NCI-H2196 treated with DMSO at 0.1 percent for 48 hours (cell line): ENCODE results near the gene HOXB4.

Experiments
- DNase-seq: peaks from one replicate; lab custom pipeline; 2025; ENCODE audit not compliant: unreplicated experiment; lab: John Stamatoyannopoulos, UW

Gene HOXB4

DNA sequence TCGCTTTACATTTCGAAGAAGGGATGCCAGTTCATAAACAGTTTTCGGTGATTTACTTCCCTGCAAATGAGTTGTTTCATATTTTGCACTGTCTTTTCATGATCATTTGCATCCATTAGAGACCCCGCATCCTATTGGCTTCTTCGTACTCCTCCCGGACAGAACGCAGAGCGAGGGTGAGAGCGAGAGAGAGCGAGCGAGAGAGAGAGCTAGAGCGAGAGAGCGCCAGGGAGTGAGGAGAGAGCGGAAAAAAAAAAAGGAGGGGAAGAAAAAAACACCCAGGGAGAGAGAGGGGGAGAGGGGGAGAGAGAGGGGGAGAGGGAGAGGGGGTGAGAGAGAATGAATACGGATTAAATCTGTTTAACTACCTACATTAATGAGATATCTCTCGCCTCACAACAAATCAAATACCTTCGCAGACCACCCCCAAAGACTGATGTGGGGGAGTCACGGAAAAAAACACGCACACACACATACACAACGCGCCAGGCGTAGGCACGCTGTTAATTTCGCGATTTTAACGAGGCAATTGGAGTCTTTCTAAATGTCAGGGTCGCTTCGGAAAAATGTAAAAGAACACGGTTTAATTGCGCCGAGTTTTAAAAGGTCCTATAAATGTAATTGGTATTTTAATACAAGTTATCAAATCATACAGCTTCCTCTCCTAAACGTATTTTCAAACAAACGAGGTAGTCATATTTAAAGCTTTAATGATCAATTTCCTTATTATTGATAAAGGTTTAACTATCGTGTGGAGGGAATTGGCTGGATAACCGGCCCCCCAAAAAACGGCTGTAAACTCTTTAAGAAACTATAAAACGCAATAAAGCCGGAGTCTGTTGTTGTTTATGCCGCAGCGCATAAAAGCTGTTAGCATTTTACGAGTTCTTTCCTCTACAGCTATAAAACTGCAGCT, 37.2 kb upstream of the HOXB4 start, which contains the start of gene HOXB8:
Gene HOXB8 (minus strand): TSS at position 246 of the 916 bp plus-strand sequence. CDS start 588 bp downstream, outside the sequence.
- DNase-seq = no peak

DNA sequence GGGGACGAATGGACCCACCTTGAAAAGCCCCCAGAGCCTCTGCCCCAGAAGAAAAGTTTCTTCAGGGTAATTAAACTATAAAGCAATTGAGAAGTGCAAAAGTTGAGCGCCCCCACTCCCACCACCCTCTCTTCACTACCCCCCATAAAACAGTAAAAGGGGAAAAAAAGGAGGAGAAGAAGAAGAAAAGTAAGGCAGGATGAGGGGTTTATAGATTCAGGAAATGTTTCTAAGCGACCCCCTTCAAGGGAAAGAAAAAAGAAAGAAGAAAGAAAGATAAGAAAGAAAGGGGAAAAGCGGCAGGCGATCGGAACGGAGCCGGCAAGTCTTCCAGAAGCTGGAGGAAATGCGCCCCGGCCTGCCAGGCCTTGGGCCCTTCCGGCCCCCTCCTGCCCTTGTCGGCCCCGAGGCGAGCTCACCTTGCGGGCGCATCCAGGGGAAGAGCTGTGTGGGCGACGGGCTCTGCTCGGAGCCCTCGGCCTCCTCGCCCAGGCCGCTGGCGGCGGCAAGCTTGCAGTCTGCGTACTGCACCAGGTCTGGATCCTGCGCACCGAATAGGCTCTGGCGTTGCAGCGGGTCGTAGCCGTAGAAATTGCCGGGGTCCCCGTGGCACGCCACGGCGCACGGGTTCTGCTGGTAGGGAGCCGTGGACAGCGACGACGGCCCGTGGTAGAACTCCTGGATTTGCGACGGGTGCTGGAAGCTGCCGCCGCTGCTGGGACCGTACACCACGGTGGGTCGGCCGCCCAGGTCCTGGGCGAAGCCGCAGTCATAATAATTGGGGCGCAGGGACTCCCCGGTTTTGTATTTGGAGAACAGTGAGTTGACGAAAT, 35.9 kb upstream of the HOXB4 start:
- no peak for DNase-seq

DNA sequence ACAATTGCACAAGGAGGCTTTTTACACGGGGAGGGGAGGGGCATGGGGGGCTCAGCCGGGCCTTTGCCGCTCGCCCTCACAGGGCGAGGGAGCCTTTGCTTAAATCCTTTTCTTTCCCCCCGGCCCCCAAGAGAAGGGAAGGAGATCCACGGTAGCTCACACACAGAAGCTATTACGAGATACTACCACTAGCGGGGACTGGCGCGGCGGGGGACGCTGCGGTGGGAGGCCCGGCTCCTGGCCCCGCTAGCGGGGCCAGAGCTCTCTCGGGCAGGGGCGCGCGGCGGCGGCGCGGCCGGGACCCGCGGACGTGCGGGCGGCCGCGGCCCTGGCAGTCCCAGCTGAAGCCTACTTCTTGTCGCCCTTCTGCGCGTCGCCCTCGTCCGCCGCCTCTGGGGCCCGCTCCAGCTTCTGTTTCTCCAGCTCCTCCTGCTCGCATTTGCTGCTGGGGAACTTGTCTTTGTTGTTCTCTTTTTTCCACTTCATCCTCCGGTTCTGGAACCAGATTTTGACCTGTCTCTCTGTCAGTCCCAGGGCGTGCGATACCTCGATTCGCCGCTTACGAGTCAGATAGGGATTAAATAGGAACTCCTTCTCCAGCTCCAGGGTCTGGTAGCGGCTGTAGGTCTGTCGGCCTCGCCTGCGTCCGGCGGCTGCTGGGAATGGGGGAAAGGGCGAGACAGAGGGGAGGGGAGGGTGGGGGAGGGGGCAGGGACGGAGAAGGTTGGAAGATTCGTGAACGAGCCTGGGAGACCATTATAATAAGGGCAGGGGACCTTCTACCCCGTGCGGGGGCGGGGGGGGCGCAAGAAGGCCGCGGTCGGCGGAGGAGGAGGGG, 34.9 kb upstream of the HOXB4 start:
- no peak for DNase-seq

DNA sequence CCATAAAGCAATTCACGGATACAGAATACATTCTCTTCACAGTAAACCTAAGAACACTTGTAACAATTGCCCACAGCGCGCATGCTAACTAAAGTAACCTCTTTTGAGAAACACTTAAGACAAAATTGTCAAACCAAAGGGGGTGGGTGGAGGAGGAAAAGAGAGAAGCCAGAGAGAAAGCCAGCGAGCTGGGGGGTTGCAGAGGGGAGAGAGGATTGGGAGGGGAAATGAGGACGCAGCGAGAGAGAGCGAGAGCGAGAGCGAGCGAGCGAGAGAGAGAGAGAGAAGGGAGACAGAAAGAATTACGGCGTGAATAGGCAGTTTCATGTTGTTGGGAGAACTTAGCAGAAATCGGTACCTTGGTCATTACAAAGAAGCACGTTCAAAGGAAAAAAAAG, 34.3 kb upstream of the HOXB4 start:
- no peak for DNase-seq

DNA sequence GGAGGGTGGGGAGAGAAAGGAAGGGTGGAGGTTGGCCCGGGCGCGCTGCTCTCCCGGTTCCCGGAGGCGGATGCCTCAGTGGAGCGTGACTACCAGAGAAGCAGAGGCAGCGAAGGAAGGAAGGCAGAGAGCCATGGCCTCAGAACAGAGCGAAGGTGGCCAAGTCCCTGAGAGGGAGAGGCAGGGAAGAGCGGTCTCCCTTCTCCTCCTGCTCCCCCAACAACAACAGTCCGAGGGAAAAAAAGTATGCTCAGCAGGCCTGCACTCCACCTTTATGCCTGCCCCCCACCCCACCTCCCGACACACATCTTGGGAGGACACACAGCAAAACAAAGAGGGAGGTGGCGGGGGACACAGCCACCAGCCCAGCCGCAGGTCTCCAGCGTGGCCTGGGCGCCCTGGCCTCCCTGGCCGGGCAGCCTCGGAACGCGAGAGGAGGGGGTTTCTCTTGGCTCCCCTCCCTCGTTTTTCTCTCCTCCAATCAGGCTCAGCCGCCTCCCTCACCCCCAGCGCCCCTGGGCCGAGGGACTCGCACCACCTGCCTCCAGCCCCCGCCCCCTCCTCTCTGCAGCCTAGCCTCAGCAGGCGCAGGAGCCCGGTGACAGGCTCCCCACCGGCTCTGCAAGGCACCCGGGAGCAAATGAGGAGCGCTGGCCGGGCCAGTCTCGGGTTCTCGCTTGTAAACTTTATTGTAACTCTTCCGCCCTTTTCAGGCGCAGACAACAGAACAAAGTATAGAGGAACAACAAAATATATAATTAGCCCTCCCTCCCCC, 33.7 kb upstream of the HOXB4 start:
- DNase-seq = no peak

DNA sequence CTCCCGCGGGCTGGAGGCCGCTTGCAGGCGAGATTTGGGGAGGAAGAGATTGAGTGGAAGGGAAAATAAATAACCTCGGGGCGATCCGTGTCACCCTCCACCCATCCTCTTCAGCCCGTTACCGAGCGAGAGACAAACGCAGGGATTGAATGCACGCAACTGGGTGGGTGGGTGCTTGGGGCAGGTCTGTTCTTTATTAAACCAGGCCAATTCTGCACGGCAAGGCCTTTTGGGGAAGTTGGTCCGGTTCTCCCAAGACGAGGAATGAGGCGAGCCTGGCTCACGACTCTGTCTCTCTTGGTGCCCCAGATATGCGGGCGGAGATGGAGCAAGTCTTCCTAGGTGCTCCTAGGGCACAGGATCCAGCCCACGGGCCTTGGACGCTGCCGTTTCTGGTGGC, 33.1 kb upstream of the HOXB4 start:
- no peak for DNase-seq

DNA sequence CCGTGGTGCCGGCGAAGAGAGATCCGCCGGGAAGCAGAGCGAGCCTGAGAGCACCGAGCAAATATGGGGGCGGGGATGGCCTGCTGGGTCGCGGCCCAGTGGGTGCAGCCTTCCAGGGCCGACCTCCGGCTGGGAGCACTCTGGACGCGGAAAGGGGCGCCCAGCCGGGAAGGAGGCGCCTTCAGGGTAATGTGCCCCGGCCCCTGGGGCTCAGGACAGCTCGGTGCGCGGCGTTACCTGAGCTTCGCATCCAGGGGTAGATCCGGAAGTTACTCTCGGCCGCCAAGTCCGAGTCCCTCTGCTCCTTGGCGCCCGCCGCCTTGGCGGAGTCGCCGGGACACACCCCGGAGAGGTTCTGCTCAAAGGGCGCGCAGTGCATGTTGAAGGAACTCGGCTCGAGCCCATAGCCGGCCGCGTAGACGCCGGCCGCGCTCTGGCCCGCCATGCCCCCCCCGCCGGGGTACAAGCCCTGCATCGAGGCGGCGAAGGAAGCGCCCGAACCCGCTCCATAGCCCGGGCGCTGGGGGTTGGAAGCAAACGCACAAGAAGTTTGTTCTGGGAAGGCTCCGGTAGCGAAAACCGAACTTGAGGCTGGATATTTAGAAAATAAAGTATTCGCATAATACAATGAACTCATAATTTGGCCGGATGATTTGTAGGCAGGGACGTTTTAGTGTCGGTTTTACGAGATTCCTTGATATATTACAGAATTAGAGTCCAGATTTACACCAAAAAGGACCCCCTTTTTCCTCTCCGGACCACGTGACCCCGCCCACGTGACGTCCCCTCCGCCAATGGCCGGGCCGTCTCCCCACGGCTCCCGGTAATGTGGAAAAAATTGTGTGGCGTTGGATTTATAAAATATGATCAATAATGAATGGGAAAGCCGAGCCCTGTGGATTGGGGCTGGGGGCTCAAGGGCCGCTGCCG, 32.4 kb upstream of the HOXB4 start, which contains the start of gene HOXB7:
Gene HOXB7 (minus strand): TSS at position 736 of the 930 bp plus-strand sequence. CDS start 99 bp downstream, at position 637.
- peak; percentile 33 for DNase-seq

DNA sequence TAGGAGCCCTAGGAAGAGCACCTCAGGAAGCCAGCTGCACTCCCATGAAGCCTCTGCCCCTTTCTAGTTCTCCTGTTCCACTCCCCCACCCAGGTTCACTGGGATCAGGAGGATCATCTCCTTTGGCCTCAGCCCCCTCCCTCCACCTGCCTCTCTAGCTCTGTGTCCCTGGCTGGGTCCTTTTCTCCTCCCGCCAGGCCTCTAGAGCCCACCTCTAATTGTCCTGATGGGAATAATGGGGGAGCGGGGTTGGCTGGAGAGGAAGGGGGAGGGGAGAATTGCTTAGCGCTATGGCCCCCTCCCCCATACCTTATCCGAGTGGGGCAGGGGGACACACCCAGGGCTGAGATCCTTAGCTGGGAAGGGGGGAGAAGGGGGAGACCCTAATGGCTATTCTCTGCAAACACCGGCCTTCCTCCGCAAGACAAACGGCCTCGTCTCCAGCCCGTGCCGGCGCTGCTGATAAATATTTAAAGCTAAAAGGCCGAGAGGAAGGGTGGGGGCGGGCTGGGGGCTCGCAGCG, 31.7 kb upstream of the HOXB4 start:
- DNase-seq = no peak

DNA sequence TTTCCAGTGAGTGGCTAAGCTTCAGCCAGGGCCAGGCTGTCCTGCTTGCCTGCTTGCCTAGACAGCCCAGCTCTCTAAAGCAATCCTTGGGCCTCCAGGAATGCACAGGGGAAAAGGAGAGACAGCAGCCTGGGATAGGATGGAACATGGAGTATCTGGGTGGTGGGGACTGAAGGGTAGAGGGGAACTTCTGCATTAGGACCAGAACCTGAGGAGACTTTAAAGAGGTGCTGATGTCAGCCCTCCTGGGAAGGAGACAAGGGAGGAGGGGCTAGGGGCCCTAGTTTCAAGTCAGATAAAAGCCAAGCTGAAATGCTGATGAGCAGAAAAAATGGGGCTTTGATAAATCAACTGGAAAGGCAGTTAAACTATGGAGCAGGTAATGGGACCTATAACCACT, 30.9 kb upstream of the HOXB4 start:
- DNase-seq = no peak

DNA sequence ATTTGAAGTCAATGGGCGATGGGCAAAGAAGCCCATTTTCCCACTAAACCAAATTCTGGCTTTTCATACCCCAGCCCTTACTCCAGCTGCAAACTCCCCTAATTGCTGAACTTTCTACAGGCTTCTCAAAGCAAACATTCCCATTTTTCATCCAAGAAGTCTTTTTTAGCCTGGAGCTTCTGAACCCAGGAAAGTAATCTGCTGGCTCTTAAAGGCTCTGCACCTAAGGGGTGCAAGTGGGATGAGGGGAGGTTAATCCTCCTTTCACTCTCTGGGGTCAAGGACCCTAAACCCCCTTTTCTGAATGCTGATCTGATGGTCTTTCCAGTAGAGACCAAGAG, 30.3 kb upstream of the HOXB4 start:
- no peak for DNase-seq

DNA sequence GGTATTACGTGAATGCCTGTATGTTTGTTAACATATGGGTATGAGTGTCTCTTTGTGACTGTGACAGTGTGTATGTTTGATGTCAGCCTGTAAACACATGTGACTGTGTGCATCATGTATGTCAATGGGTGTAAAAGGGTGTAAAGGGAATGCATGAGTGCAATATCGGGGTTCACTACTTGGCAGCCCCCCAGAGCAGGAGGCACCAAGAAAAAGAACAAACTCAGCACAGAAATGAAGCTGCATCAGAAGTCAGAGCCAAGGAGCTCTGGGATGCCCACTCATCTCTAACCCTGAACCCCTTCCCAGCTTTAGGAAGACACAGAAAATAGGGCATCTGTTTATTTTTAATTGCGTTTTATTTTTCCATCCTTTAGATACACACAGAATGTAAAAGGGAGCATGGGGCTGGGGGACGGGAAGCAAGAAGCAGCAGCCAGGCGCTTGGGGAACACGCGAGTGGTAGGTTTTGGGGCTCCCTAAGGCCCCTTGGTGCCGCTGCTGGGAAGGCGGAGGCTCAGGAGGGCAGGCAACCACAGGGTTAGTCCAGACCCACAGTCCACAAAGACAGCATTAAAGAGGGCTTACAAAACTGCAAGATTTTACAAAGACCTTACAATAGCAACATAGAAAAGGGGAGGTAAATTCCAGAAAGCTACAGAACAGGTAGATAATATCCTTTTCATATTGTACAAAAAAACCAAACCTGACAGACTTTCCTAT, 28.9 kb upstream of the HOXB4 start:
- no peak for DNase-seq

DNA sequence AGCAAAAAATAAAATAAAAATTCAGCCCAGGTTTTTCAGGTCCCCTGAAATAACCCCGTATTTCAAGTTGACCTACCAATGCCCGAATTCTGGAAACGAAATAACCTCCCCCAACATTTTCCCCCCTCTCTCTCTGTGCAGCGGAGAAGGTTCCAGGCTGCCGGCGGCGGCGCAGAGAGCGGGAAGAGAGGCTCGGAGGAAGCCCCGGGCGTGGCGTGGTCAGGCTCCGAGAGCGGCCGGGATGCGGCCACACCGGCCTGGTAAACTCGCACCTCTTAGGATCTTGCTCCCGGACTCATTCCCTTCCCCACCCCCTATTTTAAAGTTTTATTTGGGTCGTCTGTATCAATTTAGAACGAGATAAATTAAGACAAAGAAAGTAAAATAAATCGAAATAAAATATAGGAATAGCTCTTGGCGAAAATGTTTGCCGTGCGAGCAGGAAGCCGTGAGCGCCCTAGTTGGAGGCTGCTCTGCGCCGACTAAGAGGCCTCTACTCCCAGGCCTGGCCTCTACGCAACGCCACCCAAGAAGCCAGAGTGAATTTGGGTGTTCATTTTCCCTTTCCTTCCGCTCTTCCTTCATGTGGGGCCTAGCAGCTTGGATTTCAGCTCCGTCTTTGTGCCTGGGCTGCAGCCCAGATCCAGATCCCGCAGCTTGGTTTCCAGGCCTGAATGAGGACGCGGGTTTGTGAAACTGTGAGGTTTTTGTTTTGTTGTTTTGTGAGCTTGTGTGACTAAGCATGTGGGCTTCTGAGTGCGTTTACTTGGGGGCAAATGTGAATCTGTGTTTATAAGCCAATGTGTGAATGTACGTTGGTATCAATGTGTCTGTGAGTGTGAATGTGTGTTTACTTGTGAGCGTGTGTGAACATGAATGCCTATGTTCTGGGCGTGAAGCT, 28.1 kb upstream of the HOXB4 start:
- DNase-seq = no peak

DNA sequence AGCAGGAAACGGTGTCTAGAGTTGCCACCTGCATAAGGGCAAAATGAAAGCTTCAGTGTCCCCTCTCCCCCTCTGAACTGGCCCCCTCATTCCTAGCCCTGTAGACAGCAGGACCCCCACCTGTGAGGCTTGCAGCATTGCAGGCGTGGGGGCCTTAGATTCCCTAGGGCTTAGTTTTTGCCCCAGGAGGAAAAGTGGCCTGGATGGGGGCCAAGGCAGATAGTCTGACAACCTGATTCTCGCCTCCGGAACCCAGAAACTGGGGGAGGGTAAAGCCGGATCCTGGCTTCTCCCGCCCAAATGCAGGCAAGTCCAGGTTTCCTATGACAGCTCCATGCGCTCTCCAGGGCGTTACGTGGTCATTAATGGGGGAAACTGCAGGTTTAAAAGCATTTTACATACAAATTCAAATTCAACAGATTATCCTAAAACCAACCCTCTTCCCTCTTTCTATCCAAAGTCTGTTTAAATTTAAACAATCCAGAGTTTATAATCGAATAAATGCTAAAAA, 27.3 kb upstream of the HOXB4 start:
- DNase-seq = no peak

DNA sequence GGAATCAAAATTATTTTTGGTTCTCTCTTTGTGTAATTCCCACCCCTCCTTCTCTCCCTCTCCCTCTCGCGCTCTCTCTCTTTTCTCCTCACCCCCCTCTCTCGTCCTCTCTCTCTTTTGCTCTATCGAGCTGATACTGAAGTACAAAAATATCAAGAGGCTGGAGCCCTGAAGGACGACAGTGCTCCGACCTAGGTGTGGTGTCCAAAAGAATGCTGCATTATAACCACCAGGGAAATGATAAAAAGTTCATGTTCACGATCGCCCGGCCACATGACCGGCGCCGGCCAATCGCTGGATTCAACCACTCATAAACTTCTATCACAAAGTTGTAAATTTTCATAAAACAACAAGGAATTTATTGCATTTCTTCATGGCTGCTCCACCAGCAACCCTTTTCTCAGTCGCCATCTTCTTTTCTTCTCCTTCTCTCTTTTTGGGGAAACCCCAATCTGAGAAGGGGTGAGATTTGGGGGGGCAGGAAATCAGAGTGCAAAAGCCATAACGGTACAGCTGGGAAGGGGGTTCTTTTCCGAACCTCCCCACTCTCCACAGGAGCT, 26.7 kb upstream of the HOXB4 start, which contains the start of gene HOXB6:
Gene HOXB6 (minus strand): TSS at position 217 of the 560 bp plus-strand sequence. CDS start 6,836 bp downstream, outside the sequence.
- DNase-seq = no peak

DNA sequence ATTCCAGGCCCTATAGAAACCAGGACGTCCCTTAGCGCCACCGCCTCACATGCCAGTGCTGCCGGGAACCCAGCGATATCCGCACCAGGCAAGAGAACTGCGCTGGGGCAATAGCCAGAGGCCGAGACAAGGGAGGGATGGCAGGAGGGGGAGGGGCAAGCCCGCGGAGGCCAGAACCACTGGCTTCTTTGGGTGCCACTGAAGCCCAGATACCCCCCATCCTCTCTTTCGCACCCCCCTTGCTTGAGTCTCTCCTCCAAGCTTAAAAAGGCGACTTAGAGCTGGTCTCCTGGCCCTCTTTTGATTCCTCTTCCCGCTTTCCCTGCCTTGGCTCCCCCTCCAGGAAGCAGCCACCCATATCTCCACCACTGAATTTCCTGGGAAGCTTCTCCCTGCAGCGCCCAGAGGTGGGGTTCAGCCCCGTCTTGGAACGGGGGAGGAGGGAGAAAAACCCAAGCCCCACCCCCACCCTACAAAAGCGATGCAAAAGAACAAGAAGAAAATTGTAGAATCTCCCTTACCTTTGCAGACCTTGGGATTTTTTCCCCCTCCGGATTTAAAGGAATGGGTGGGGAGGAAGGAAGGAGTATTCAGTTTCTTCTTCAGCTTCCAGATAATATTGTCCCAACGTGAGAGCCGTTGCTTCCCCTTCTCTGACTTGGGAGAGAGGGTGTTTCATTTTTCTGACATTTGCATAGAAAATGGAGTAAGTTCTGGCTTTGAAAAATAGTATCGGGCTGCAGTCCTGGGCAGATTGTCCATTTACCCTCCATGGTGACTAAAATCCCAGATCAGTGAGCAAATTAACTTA, 26.0 kb upstream of the HOXB4 start:
- DNase-seq = no peak
